Lung (tissue), 12 donors: ENCODE data around the gene UNC13A. TPM values are rescaled to one million over a fixed set of nuclear protein-coding genes. Genes with fewer than 3 reads are reported as not detected.

Experiments
- ATAC-seq: fragments of 200-7000 bp; cut with Tn5 transposase; one replicate; pipeline ENCODE4 v1.9.1; 2020; ENCODE audit warnings: moderate number of reproducible peaks; ENCODE audit not compliant: insufficient read depth, low FRiP score
- DNase-seq, 3 donors: peaks; one replicate each; pipeline ENCODE4 v3.0.0-alpha.2; 2013 to 2017
- H3K27ac ChIP-seq, 2 donors: one replicate each; pipeline ENCODE4 v1.5.1; 2013; ENCODE audit warnings: mild to moderate bottlenecking in 2 of 2, moderate library complexity in 2 of 2, control low read depth in 1 of 2, inconsistent platforms in 1 of 2, low read depth in 1 of 2, low read length in 1 of 2
- H3K27me3 ChIP-seq, 3 donors: one replicate each; pipeline ENCODE4 v1.5.1; 2013; ENCODE audit warnings: low read length in 2 of 3; ENCODE audit not compliant: control insufficient read depth in 3 of 3, insufficient read depth in 3 of 3
- H3K36me3 ChIP-seq, 4 donors: one replicate each; pipeline ENCODE4 v1.5.1; 2013; ENCODE audit warnings: low read length in 4 of 4, mild to moderate bottlenecking in 1 of 4, moderate library complexity in 1 of 4; ENCODE audit not compliant: control insufficient read depth in 4 of 4, insufficient read depth in 4 of 4
- H3K4me1 ChIP-seq, 5 donors: one replicate each; pipeline ENCODE4 v1.5.1; 2013; ENCODE audit warnings: low read length in 5 of 5, mild to moderate bottlenecking in 2 of 5, moderate library complexity in 1 of 5; ENCODE audit not compliant: control insufficient read depth in 5 of 5, insufficient read depth in 5 of 5
- H3K4me3 ChIP-seq: one replicate; pipeline ENCODE4 v1.5.1; 2013; ENCODE audit warnings: mild to moderate bottlenecking, control low read depth, moderate library complexity
- H3K9ac ChIP-seq, 2 donors: one replicate each; pipeline ENCODE4 v1.5.1; 2013; ENCODE audit warnings: low read length in 2 of 2, control low read depth in 1 of 2; ENCODE audit not compliant: insufficient read depth in 1 of 2
- H3K9me3 ChIP-seq, 4 donors: one replicate each; pipeline ENCODE4 v1.5.1; 2013; ENCODE audit warnings: low read length in 3 of 4, mild to moderate bottlenecking in 1 of 4, moderate library complexity in 1 of 4; ENCODE audit not compliant: control insufficient read depth in 4 of 4, insufficient read depth in 3 of 4
- WGBS, 2 donors: extraction: QIAGEN DNeasy Blood & Tissue Kit; methylation state at CpG; one replicate each; pipeline ENCODE4 v1.1.7; 2013; 5-methylcytosine and 5-hydroxymethylcytosine counted together
- polyA plus RNA-seq, 2 donors: library from polyadenylated mRNA; stranded (reverse); fragments of 200-250 nt; gene quantifications; one replicate each; pipeline ENCODE4 v1.2.1, GENCODE V29; 2013
- total RNA-seq, 2 donors: library from RNA; depleted of rRNA in 1 of 2; stranded (reverse); fragments of >200 nt in 1 of 2; gene quantifications; one replicate each; pipeline ENCODE4 v1.2.1, GENCODE V29; 2014 to 2021
- TF ChIP-seq, protein P1 (sequence below): IDR thresholded peaks from 2 replicates; pipeline ENCODE4 v1.5.1; 2012; ENCODE audit warnings: mild to moderate bottlenecking; ENCODE audit errors: control extremely low read depth, extremely low read depth
- donor health status: control.
- donor health status: control.
- donor health status: Bipolar disorder and iron deficiency.
- donor health status: healthy.
- donor health status: DM: yes; HTN: yes; CAD: no.

UNC13A gene
- total and polyA plus RNA-seq, 4 donors = 0.14 to 0.31 (median 0.27) TPM

DNA sequence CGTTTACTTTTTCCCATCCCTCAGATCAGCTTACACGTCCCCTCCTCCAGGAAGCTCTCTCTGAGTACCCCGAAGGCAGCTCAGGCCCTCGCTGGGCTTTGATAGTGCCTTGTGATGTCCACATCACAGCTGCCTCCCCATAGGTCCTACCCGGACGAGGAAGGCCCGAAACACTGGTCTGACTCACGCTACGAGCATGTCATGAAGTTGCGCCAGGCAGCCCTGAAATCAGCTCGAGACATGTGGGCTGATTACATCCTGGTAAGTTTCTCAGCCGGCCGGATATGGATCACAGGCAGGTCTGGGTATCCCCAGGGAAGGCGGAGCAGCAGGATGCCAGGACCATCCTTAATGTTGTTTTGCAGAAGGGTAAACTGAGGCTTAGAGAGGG, 128.0 kb downstream of the UNC13A start:
- H3K27ac ChIP-seq = peak overlapping the region; percentile 40 to 41
- WGBS, 2 donors = 61 to 68% methylated on average over 14 of the region's 14 CpGs
- H3K4me3 ChIP-seq = no peak overlapping the region
- peaks cover 0 to 28% (median 14%) of the 10 kb centered on the region in 4 donors for H3K36me3 ChIP-seq
- H3K9me3 ChIP-seq = no peaks in the 10 kb centered on the region
- no peak for ATAC-seq
- TF ChIP-seq, protein P1, sequence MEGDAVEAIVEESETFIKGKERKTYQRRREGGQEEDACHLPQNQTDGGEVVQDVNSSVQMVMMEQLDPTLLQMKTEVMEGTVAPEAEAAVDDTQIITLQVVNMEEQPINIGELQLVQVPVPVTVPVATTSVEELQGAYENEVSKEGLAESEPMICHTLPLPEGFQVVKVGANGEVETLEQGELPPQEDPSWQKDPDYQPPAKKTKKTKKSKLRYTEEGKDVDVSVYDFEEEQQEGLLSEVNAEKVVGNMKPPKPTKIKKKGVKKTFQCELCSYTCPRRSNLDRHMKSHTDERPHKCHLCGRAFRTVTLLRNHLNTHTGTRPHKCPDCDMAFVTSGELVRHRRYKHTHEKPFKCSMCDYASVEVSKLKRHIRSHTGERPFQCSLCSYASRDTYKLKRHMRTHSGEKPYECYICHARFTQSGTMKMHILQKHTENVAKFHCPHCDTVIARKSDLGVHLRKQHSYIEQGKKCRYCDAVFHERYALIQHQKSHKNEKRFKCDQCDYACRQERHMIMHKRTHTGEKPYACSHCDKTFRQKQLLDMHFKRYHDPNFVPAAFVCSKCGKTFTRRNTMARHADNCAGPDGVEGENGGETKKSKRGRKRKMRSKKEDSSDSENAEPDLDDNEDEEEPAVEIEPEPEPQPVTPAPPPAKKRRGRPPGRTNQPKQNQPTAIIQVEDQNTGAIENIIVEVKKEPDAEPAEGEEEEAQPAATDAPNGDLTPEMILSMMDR = no peak
- H3K4me1 ChIP-seq = peaks cover 0 to 9% (median 0%) of the 10 kb centered on the region in 5 donors
- no peak overlapping the region for H3K9ac ChIP-seq
- H3K27me3 ChIP-seq = no peaks in the 10 kb centered on the region
- no peak for DNase-seq

DNA sequence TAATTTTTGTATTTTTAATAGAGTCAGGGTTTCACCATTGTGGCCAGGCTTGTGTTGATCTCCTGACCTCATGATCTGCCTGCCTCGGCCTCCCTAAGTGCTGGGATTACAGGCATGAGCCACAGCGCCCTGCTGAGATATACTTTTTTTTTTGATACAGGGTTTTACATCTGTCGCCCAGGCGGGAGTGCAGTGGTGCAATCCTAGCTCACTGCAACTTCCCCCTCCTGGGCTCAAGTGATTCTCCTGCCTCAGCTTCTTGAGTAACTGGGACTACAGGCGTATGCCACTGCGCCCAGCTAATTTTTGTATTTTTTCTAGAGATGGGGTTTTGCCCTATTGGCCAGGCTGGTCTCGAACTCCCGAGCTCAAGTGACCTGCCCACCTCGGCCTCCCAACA, 130.7 kb downstream of the UNC13A start:
- WGBS, 2 donors = 43 to 79% methylated on average over 9 of the region's 9 CpGs
- Histone ChIP-seq H3K9ac (no peak overlapping the region), H3K4me1 (peaks cover 0 to 15% (median 4%) of the 10 kb centered on the region in 5 donors), H3K4me3 (no peak overlapping the region), H3K27me3 (no peaks in the 10 kb centered on the region), H3K9me3 (no peaks in the 10 kb centered on the region), H3K27ac (no peak overlapping the region), H3K36me3 (peaks cover 0 to 19% (median 12%) of the 10 kb centered on the region in 4 donors)
- TF ChIP-seq, protein P1 = no peak
- DNase-seq (no peak), ATAC-seq (no peak)

DNA sequence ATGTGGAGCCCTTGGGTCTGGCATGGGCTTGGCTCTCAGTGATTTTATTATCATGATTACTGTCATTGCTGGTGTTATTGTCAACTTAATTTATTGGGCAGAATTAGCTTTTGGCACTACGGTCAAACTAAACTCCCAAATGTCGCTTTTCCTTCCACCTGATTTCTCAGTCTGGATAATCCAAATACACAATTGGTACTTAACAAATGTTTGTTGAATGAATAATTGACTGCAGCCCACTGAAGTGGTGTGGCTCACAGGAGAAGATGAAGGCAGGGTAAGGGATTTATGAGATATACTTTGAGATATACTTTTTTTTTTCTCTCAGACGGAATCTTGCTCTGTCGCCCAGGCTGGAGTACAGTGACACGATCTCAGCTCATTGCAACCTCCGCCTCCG, 131.2 kb downstream of the UNC13A start:
- H3K27me3 ChIP-seq = no peaks in the 10 kb centered on the region
- WGBS, 2 donors = 84 to 86% methylated on average over 7 of the region's 7 CpGs
- TF ChIP-seq, protein P1 = no peak
- H3K9ac ChIP-seq = no peak overlapping the region
- peaks cover 0 to 15% (median 4%) of the 10 kb centered on the region in 5 donors for H3K4me1 ChIP-seq
- DNase-seq (no peak), ATAC-seq (no peak)
- no peak overlapping the region for H3K4me3 ChIP-seq
- H3K27ac ChIP-seq = no peak overlapping the region
- H3K9me3 ChIP-seq = no peaks in the 10 kb centered on the region
- peaks cover 0 to 17% (median 12%) of the 10 kb centered on the region in 4 donors for H3K36me3 ChIP-seq
